ENCODE results near the gene CD34.
A peak's percentile ranks its signal among the peaks of the same experiment; 100 is the strongest.
"Not testable (repeated sequence)": the region's sequence is repeated elsewhere in the genome, so short reads cannot be mapped to it uniquely, and the experiment has no call there.

The CD34 gene

GRCh38 chr1:207946756-207947155, 35.8 kb upstream of the CD34 start:
- no peak for DNase-seq
- Mint-ChIP-seq H3K4me1 (peaks cover 3 to 9% of the 10 kb centered on the region in 2 donors), H3K4me3 (no peak overlapping the region), H3K27ac (peak overlapping the region; percentile 37), H3K9me3 (no peaks in the 10 kb centered on the region), H3K27me3 (peaks cover 3 to 6% of the 10 kb centered on the region in 2 donors), H3K36me3 (peaks cover 0 to 1% of the 10 kb centered on the region in 2 donors)
- ATAC-seq (replicated peaks): no peak

- ATAC-seq (replicated peaks) (no peak), DNase-seq (no peak)
- H3K4me1 Mint-ChIP-seq: peaks cover 11 to 24% of the 10 kb centered on the region in 2 donors
- H3K4me3 Mint-ChIP-seq: no peak overlapping the region
- H3K9me3 Mint-ChIP-seq: no peaks in the 10 kb centered on the region
- no peak overlapping the region for H3K27ac Mint-ChIP-seq
- peaks cover 1 to 3% of the 10 kb centered on the region in 2 donors for H3K36me3 Mint-ChIP-seq
- peaks cover 13 to 14% of the 10 kb centered on the region in 2 donors for H3K27me3 Mint-ChIP-seq
Observed at GRCh38 chr1:207944571-207944970, 33.6 kb upstream of the CD34 start.

GRCh38 chr1:207942337-207942741, 31.4 kb upstream of the CD34 start:
- H3K4me3 Mint-ChIP-seq: peak overlapping the region; percentile 47 to 79
- peaks cover 22 to 24% of the 10 kb centered on the region in 2 donors for H3K27me3 Mint-ChIP-seq
- ATAC-seq (replicated peaks) (peak; percentile 96), DNase-seq (peak; percentile 40)
- peak overlapping the region; percentile 90 for H3K27ac Mint-ChIP-seq
- not testable (repeated sequence) for H3K36me3 Mint-ChIP-seq, H3K9me3 Mint-ChIP-seq
- H3K4me1 Mint-ChIP-seq: peaks cover 16 to 46% of the 10 kb centered on the region in 2 donors

GRCh38 chr1:207941665-207942064, 30.7 kb upstream of the CD34 start:
- peak; percentile 15 to 22 for ATAC-seq (replicated peaks)
- H3K4me3 Mint-ChIP-seq: peak overlapping the region; percentile 56 to 79

GRCh38 chr1:207938016-207938415, 27.1 kb upstream of the CD34 start:
- H3K4me1 Mint-ChIP-seq: peaks cover 21 to 60% of the 10 kb centered on the region in 2 donors
- H3K4me3 Mint-ChIP-seq: no peak overlapping the region
- H3K36me3 Mint-ChIP-seq: peaks cover 3 to 8% of the 10 kb centered on the region in 2 donors
- ATAC-seq (replicated peaks) (no peak), DNase-seq (no peak)
- peaks cover 4 to 8% of the 10 kb centered on the region in 2 donors for H3K9me3 Mint-ChIP-seq
- H3K27ac Mint-ChIP-seq: no peak overlapping the region
- peaks cover 22 to 25% of the 10 kb centered on the region in 2 donors for H3K27me3 Mint-ChIP-seq

More at GRCh38 chr1:207941665-207942064, 30.7 kb upstream of the CD34 start:
- Mint-ChIP-seq H3K36me3 (peaks cover 3% of the 10 kb centered on the region in 2 donors), H3K27ac (peak overlapping the region; percentile 90), H3K27me3 (peaks cover 22 to 25% of the 10 kb centered on the region in 2 donors), H3K4me1 (peaks cover 16 to 50% of the 10 kb centered on the region in 2 donors), H3K9me3 (no peaks in the 10 kb centered on the region)
- no peak for DNase-seq

GRCh38 chr1:207937204-207937603, 26.3 kb upstream of the CD34 start:
- peaks cover 22 to 23% of the 10 kb centered on the region in 2 donors for H3K27me3 Mint-ChIP-seq

GRCh38 chr1:207935166-207935583, 24.2 kb upstream of the CD34 start:
- DNase-seq: peak; percentile 72
- H3K9me3 Mint-ChIP-seq: peaks cover 11 to 15% of the 10 kb centered on the region in 2 donors
- H3K27ac Mint-ChIP-seq: peak overlapping the region; percentile 27
- no peak overlapping the region for H3K4me3 Mint-ChIP-seq
- ATAC-seq (replicated peaks): peak; percentile 97 to 98
- peaks cover 13 to 17% of the 10 kb centered on the region in 2 donors for H3K27me3 Mint-ChIP-seq
- peaks cover 2 to 13% of the 10 kb centered on the region in 2 donors for H3K36me3 Mint-ChIP-seq
- H3K4me1 Mint-ChIP-seq: peaks cover 15 to 42% of the 10 kb centered on the region in 2 donors

More at GRCh38 chr1:207937204-207937603, 26.3 kb upstream of the CD34 start:
- H3K9me3 Mint-ChIP-seq: peaks cover 4 to 9% of the 10 kb centered on the region in 2 donors
- ATAC-seq (replicated peaks) (no peak), DNase-seq (no peak)
- no peak overlapping the region for H3K4me3 Mint-ChIP-seq
- peaks cover 21 to 55% of the 10 kb centered on the region in 2 donors for H3K4me1 Mint-ChIP-seq
- H3K36me3 Mint-ChIP-seq: peaks cover 2 to 8% of the 10 kb centered on the region in 2 donors
- no peak overlapping the region for H3K27ac Mint-ChIP-seq

GRCh38 chr1:207933205-207933800, 22.4 kb upstream of the CD34 start:
- peaks cover 2 to 10% of the 10 kb centered on the region in 2 donors for H3K36me3 Mint-ChIP-seq
- peaks cover 0 to 4% of the 10 kb centered on the region in 2 donors for H3K27me3 Mint-ChIP-seq
- H3K4me1 Mint-ChIP-seq: peaks cover 5 to 24% of the 10 kb centered on the region in 2 donors
- no peak for DNase-seq
- no peak for ATAC-seq (replicated peaks)
- H3K4me3 Mint-ChIP-seq: no peak overlapping the region
- H3K9me3 Mint-ChIP-seq: peaks cover 11 to 17% of the 10 kb centered on the region in 2 donors
- H3K27ac Mint-ChIP-seq: peak overlapping the region; percentile 15

GRCh38 chr1:207926984-207927383, 16.1 kb upstream of the CD34 start:
- no peak overlapping the region for H3K4me3 Mint-ChIP-seq

GRCh38 chr1:207925969-207926368, 15.0 kb upstream of the CD34 start:
- Mint-ChIP-seq H3K27me3 (peaks cover 22 to 23% of the 10 kb centered on the region in 2 donors), H3K4me1 (peaks cover 6 to 10% of the 10 kb centered on the region in 2 donors)
- DNase-seq; H3K9me3 Mint-ChIP-seq; H3K36me3 Mint-ChIP-seq; H3K27ac Mint-ChIP-seq; H3K4me3 Mint-ChIP-seq; ATAC-seq (replicated peaks): not testable (repeated sequence)

More at GRCh38 chr1:207926984-207927383, 16.1 kb upstream of the CD34 start:
- peaks cover 6 to 10% of the 10 kb centered on the region in 2 donors for H3K4me1 Mint-ChIP-seq
- DNase-seq (no peak), ATAC-seq (replicated peaks) (no peak)
- H3K36me3 Mint-ChIP-seq: peaks cover 0 to 6% of the 10 kb centered on the region in 2 donors
- peaks cover 16 to 17% of the 10 kb centered on the region in 2 donors for H3K27me3 Mint-ChIP-seq
- no peak overlapping the region for H3K27ac Mint-ChIP-seq
- H3K9me3 Mint-ChIP-seq: peaks cover 7 to 8% of the 10 kb centered on the region in 2 donors

GRCh38 chr1:207925210-207925609, 14.3 kb upstream of the CD34 start:
- Mint-ChIP-seq H3K4me1 (peaks cover 6 to 10% of the 10 kb centered on the region in 2 donors), H3K27me3 (peaks cover 23 to 30% of the 10 kb centered on the region in 2 donors), H3K4me3 (no peak overlapping the region), H3K27ac (no peak overlapping the region), H3K36me3 (no peaks in the 10 kb centered on the region), H3K9me3 (peaks cover 0 to 2% of the 10 kb centered on the region in 2 donors)
- DNase-seq (no peak), ATAC-seq (replicated peaks) (no peak)

- peaks cover 30 to 36% of the 10 kb centered on the region in 2 donors for H3K27me3 Mint-ChIP-seq
- no peaks in the 10 kb centered on the region for H3K9me3 Mint-ChIP-seq
- H3K36me3 Mint-ChIP-seq: no peaks in the 10 kb centered on the region
- DNase-seq: no peak
- no peak overlapping the region for H3K27ac Mint-ChIP-seq
- H3K4me1 Mint-ChIP-seq: peaks cover 14 to 24% of the 10 kb centered on the region in 2 donors
- no peak for ATAC-seq (replicated peaks)
- H3K4me3 Mint-ChIP-seq: no peak overlapping the region
Observed at GRCh38 chr1:207923561-207923960, 12.6 kb upstream of the CD34 start.

GRCh38 chr1:207923121-207923520, 12.2 kb upstream of the CD34 start:
- ATAC-seq (replicated peaks) (no peak), DNase-seq (no peak)
- peaks cover 33 to 39% of the 10 kb centered on the region in 2 donors for H3K27me3 Mint-ChIP-seq
- no peak overlapping the region for H3K27ac Mint-ChIP-seq
- H3K36me3 Mint-ChIP-seq: no peaks in the 10 kb centered on the region
- peaks cover 14 to 24% of the 10 kb centered on the region in 2 donors for H3K4me1 Mint-ChIP-seq
- no peak overlapping the region for H3K4me3 Mint-ChIP-seq
- no peaks in the 10 kb centered on the region for H3K9me3 Mint-ChIP-seq

- Mint-ChIP-seq H3K27ac (no peak overlapping the region), H3K9me3 (no peaks in the 10 kb centered on the region), H3K36me3 (no peaks in the 10 kb centered on the region), H3K4me1 (peaks cover 14 to 24% of the 10 kb centered on the region in 2 donors), H3K4me3 (no peak overlapping the region), H3K27me3 (peaks cover 38 to 45% of the 10 kb centered on the region in 2 donors)
- ATAC-seq (replicated peaks) (no peak), DNase-seq (no peak)
Observed at GRCh38 chr1:207922554-207922953, 11.6 kb upstream of the CD34 start.

- ATAC-seq (replicated peaks): no peak
- Mint-ChIP-seq H3K4me1 (peaks cover 14 to 24% of the 10 kb centered on the region in 2 donors), H3K36me3 (no peaks in the 10 kb centered on the region), H3K27ac (no peak overlapping the region), H3K27me3 (peaks cover 39 to 51% of the 10 kb centered on the region in 2 donors), H3K4me3 (no peak overlapping the region), H3K9me3 (no peaks in the 10 kb centered on the region)
- no peak for DNase-seq
Observed at GRCh38 chr1:207921321-207921720, 10.4 kb upstream of the CD34 start.
